Gastrocnemius medialis (tissue), 4 donors: ENCODE measurements around the gene AKNA.

Experiments used
- POLR2A ChIP-seq, 2 donors: fragments of 450-650 bp; IDR thresholded peaks; one replicate each; pipeline ENCODE4 v1.6.1; 2017; ENCODE audit warnings: antibody characterized with exemption in 2 of 2, mild to moderate bottlenecking in 2 of 2, moderate library complexity in 2 of 2
- TF ChIP-seq, protein P1 (sequence below), 5 experiments: fragments of 450-650 bp in 3 of 5; fragments of 200-600 bp in 2 of 5; sonication (generic) in 2 of 5; IDR thresholded peaks in 4 of 5; conservative IDR thresholded peaks in 1 of 5; 1 replicate in 4 of 5; 2 replicates in 1 of 5; pipeline ENCODE4 v1.5.1; 2016 to 2019; ENCODE audit warnings: antibody characterized with exemption in 5 of 5, mild to moderate bottlenecking in 3 of 5, moderate library complexity in 3 of 5

GRCh38 chr9:114426046-114426948 lies 38.5 kb upstream of the AKNA start:
- TF ChIP-seq, protein P1, sequence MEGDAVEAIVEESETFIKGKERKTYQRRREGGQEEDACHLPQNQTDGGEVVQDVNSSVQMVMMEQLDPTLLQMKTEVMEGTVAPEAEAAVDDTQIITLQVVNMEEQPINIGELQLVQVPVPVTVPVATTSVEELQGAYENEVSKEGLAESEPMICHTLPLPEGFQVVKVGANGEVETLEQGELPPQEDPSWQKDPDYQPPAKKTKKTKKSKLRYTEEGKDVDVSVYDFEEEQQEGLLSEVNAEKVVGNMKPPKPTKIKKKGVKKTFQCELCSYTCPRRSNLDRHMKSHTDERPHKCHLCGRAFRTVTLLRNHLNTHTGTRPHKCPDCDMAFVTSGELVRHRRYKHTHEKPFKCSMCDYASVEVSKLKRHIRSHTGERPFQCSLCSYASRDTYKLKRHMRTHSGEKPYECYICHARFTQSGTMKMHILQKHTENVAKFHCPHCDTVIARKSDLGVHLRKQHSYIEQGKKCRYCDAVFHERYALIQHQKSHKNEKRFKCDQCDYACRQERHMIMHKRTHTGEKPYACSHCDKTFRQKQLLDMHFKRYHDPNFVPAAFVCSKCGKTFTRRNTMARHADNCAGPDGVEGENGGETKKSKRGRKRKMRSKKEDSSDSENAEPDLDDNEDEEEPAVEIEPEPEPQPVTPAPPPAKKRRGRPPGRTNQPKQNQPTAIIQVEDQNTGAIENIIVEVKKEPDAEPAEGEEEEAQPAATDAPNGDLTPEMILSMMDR (IDR thresholded peaks at IDR 0.05 in 4 of 5, conservative IDR thresholded peaks at IDR 0.05 in 1 of 5): no peak
- TF ChIP-seq POLR2A (IDR thresholded peaks at IDR 0.05): no peak
